HG03469 (cell line): ENCODE data around the gene ARMH4.

Source experiments
- ATAC-seq: cut with Tn5 transposase; IDR thresholded peaks from one replicate; pipeline ENCODE4 v1.9.1; 2021; ENCODE audit warnings: mild to moderate bottlenecking, moderate library complexity, moderate number of reproducible peaks; ENCODE audit not compliant: unreplicated experiment

Gene ARMH4

GRCh38 chr14:58060898-58061297 lies 91.1 kb downstream of the ARMH4 start:
- ATAC-seq, result no peak

DNA sequence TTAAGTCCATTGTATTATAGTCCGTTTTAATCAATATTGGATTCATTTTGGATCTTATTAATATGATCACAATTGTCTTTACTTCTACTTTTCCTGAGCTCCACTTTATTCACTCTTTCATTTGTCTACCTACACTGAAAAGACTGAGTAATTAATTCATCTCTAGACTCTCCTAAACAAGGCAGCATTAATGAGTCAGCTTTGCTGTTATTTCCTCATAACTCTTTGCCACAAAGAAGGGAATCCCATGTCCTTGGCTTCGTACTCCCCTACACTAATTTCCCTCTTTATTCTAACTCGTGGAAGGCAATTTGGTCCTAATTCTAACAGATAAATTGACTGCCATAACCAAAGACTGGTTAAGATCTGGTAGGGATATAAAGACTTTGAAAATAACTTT lies 91.9 kb downstream of the ARMH4 start:
- ATAC-seq, result no peak

GRCh38 chr14:58059126-58059525 lies 92.9 kb downstream of the ARMH4 start:
- no peak for ATAC-seq

DNA sequence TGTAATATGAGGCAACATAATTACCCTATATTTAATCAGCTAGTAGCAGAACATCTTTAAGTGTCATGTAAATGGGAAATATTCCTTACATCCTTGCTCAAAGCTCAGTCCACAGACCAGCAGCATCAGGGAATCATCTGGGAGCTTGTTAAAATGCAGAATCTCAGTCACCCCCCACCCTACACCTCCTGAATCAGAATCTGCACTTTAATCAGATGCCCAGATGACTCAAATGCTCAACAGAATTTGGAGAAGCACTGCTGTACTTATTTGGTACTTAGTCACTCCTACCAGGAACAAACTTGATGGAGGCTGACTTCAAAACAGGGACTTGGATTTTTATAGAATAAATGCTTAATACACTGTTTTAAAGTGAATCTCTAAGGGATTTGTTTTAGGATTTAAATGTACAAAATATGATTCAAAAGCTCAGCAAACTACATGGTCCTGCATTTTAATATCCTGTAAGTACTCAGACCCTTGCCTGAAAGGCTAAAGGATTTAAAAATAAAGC lies 96.5 kb downstream of the ARMH4 start:
- ATAC-seq, result no peak

DNA sequence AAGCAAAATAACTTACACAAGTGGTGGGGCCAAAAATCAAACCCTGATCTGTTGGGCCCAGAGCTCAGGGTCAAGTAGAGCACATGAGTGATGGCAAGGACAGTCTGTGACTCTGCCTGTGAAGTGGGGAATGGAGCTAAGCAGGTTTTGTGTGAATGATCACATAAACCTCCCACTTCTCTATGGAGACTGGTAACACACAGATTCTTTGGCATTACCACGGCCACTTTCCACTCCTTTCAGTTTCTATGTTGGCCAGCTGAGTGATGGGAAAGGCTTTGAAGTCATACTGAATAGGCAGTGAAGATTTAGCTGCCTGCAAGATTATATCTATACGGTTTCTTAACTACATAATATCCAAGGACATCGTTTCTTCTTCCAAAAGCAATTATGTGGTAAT lies 97.9 kb downstream of the ARMH4 start:
- no peak for ATAC-seq

DNA sequence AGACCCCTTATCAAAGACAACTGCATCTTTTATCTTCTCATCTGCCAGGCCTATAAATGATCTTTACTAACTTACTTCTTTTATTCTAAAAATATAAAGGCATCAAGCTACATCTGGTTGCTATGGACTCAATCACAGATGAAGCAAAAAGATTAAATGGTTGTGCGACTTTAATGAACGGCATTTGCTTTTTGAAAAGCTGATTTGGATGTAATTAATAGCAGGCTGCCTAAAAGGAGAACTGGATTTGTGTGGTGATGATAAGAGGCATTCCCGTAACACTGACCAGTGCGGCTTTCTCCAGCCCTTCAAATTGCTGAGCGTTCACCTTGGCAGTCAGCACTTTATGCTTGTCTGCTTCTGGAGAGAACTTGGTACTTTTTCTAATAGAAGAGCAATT lies 103.8 kb downstream of the ARMH4 start:
- no peak for ATAC-seq

DNA sequence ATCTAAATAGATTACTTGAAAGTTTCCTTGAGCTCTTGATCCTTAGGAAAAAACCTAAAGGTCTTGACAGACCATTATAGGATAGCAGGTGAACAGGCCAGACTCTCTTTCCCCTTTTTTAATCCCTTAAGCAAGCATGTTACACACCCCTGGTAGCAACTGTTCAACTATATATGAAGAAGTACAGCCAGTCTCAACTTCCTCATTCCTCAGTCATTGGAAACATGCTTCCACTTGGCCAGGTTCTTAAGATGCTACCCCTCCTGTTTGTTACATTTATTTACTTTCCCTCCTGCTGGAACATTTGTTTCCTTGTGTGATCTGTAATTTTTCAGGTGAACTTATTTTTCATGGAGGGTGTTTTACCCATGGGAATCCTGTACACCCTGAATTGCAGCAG lies 124.1 kb downstream of the ARMH4 start:
- ATAC-seq, result no peak

GRCh38 chr14:58026967-58027366 lies 125.0 kb downstream of the ARMH4 start:
- no peak for ATAC-seq

DNA sequence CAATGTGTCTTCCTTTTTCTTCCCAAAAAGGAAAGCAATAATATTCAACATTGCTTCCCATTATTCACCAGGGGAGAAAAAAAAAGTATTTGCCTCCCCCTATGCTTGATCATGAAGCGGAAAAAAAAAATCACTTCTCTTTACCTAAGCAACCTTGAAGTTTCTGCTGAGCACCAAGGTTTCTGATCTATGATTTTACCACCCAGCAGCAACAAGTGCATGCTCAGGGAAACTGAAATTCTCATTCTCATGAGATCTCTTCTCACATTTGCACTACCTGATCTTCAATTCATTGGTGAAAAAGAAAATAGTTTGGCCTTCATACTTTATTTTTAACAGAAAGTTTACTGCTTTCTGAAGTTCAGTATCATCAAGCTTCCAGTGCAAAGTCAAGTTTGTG lies 125.8 kb downstream of the ARMH4 start:
- ATAC-seq, result no peak

- ATAC-seq, result no peak
These were observed 137.2 kb downstream of the ARMH4 start for GRCh38 chr14:58014778-58015177.

GRCh38 chr14:58002618-58003017 lies 149.4 kb downstream of the ARMH4 start:
- ATAC-seq, result no peak

DNA sequence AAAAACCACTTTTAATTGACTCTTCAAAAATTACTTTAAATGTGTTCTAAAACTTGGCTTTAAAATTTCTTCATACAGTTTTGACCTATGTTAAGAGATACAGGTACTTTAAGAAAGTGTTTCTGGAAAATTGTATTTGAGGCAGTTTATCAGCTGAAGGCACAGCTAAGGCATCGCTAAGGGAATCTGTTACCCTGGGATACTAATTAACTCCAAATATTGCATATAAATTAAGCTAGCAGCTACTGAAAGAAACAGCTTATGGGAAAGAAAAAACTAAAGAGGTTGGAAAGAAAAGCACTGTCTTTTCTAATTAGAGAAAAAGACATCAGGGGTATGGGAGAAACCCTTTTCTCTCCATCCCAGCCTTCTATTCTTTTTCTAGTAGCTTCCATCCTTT lies 152.0 kb downstream of the ARMH4 start:
- ATAC-seq, result no peak

GRCh38 chr14:57999471-57999870 lies 152.5 kb downstream of the ARMH4 start:
- no peak for ATAC-seq

DNA sequence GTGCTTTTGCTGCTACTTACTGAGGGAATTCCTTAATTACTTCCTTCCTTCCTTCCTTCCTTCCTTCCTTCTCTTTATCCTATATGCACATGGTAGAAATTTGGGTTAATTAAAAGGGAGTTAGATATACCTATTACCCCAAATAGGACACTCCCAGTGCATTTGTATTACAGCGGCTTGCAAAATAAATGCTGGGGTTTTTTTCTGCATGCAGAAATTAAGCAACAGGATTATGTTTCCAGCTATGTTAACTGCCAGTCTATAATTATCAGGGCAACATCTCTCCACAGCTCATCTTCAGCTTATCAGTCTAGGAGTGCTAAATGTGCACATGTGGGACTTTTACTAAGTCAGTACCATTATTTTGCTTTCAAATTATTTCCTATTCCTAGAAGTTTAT lies 153.2 kb downstream of the ARMH4 start:
- no peak for ATAC-seq

DNA sequence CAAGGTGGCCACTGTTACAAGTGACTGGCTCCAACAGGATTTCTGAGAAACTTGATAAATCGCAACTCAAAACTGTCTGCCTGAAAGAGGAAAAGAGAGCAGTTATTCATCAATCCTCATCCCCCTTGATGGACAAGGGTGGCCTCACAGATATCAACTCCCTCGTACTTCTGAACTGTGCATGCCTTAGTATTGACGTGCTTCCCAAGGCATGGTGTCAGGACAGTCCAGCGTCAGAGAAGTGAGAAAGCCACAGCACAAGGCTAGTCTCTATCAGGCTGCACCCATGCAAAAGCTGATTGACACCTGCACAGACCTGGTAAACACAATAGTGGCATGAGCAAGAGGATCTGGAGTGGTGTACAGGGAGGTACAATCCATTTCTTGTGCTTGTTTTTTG lies 160.7 kb downstream of the ARMH4 start:
- ATAC-seq, result no peak

- ATAC-seq, result no peak
These were observed 163.6 kb downstream of the ARMH4 start for GRCh38 chr14:57988445-57988844.

DNA sequence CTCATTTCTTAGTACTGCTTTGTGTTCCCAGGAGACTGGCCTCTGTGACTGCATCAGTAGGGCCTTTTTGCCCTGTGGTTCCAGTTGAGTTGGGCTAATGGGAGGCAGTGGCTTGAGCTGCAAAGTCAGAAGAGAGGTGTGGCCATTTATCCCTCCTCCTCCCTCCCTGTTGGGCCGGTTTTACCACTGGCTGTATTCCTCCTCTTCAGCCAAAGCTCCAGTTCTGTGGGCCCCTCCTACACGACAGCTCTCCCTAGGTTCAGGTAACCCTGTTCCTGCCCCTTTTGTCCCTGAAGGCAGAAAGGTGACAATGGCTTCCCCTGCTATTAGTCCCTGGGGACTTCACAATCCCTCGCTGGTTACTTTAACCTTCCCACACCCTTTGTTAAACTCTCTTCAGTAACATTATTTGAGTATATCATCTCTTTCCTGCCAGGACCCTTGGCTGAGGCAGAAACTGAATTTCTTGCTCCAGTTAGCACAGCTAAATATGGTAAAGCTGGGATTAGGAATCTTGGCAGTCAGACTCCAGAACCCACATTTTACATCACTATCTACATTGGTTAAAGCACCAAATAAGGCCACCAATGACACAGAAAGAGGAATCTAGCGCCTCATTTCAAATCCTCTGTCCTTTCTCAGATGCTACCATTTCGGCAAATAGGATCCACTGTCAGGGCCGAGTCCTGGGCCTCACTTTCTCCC lies 164.3 kb downstream of the ARMH4 start:
- no peak for ATAC-seq

DNA sequence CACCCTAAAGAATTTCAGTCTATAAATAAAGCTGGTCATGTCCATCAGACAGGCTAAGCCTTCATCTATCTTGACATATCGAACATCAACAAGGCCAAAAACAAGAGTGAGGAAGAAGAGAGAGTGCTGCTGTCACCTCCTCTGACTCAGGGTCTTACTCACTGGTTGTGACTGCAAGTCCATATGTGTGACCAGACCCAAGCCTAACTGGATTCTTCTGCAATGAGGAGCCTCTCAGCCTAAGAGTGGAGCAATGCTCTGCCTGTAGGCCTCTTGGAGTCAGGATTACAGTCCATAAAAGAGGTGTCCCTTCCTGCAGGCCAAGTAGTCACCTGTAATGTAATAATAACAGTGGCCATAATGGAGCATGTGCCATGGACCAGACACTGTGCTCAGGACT lies 165.0 kb downstream of the ARMH4 start:
- no peak for ATAC-seq

DNA sequence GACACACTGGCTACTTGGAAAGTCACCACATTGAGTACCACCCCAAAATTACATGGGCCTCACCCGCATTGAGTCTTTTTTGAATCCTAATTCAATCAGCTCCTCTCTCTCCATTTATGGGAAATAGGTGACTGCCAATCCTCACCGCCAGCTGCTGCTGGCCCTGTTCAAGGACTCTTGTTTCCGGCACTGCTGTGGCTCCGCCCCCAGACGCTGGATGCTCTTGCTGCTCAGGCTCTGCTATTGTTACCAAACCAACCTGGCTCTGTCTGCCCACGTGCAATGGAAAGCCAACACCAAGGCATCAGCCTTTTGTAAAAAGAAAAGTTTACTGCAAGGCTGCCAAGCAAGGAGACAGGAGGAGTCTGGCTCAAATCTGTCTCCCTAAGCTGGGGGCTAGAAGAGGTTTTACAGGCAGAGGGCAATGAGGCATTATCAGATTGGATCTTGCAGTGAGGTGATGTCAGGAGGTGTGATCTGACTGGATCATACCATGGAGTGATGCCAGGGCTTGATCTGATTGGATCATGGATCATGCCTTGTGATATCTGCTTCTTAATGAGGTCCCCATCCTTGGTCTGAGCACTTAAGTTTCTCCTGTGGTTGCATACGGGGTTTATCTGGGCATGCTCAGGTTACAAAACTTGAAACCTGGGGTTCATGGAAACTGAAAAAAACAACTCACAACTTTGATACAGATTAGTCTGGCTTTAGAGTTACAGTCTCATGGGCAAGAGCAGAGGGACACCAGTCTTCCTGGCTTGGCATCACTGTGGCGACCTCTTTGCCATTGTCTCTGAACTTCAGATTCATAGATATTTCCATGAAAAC lies 169.0 kb downstream of the ARMH4 start:
- no peak for ATAC-seq

- no peak for ATAC-seq
These were observed 170.0 kb downstream of the ARMH4 start for GRCh38 chr14:57981817-57982560.

DNA sequence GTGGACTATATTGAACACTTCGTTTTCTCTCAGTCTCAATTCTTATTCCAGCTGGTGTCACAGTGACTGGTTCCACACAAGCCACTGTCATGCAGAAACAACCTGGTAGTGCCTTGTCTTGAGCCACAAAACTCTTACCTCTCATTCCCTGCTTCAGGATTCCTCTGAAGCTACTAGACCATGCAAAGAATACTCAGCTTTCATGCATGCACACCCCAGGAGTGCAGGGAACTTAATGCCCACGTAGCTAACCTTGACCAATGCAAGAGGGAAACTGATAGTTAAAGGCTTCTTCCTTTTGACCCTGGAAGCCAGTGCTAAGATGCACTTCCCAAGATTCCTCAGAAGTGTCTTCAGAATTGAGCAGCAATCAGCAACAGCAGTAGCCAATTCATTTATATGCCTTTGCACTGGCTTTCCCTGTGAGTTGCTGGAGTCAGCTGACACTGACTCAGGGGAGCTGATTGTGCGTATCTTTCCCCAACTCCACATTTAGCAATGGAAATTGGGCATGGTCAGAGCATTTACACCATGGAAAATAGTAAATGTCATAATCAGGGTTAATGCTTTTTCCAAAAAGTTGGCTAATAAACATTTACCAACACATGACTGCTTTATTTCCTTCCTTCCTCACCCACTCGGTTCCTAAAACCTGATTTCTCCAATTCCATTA lies 172.5 kb downstream of the ARMH4 start:
- no peak for ATAC-seq
